Activated naive CD4-positive, alpha-beta T cell treated with anti-CD3 and anti-CD28 coated beads, Interleukin-2, amount 10 ng/mL, durations not matched to agents 7 days and 5 days (primary cell): ENCODE results near the gene SPINT1.

Source experiments
- CTCF ChIA-PET: fragments of 350-600 bp; sonication (Branson Sonifier 250); formaldehyde crosslinking; loops from one replicate; lab custom pipeline; 2021; ENCODE audit warnings: antibody characterized with exemption; lab: Charles Lee
- DNase-seq: peaks from one replicate; pipeline ENCODE4 v3.0.0-alpha.2; 2020
- H3K27ac Mint-ChIP-seq: one replicate; pipeline ENCODE4 v1.8.0; 2021; ENCODE audit warnings: mild to moderate bottlenecking, moderate library complexity, mixed read lengths
- H3K27me3 Mint-ChIP-seq: one replicate; pipeline ENCODE4 v1.8.0; 2021; ENCODE audit warnings: mild to moderate bottlenecking, mixed read lengths
- H3K36me3 Mint-ChIP-seq: one replicate; pipeline ENCODE4 v1.8.0; 2021; ENCODE audit warnings: mixed read lengths
- H3K4me1 Mint-ChIP-seq: one replicate; pipeline ENCODE4 v1.8.0; 2021; ENCODE audit warnings: mixed read lengths
- H3K4me3 Mint-ChIP-seq: one replicate; pipeline ENCODE4 v1.8.0; 2021; ENCODE audit warnings: mild to moderate bottlenecking, moderate library complexity, mixed read lengths
- H3K9me3 Mint-ChIP-seq: one replicate; pipeline ENCODE4 v1.8.0; 2021; ENCODE audit warnings: mixed read lengths

Gene SPINT1

GRCh38 chr15:40815042-40815698 is 28.7 kb upstream of the SPINT1 start:
- Mint-ChIP-seq H3K36me3 (peaks cover 13% of the 10 kb centered on the region), H3K9me3 (no peaks in the 10 kb centered on the region), H3K27ac (no peak overlapping the region), H3K4me1 (no peaks in the 10 kb centered on the region), H3K4me3 (no peak overlapping the region), H3K27me3 (no peaks in the 10 kb centered on the region)
- no peak for DNase-seq
- CTCF ChIA-PET = interaction anchor here (1.4 kb wide), 1 partner anchor 207 kb away, joined by 3 read pairs; no protein-coding TSS in a partner anchor

DNA sequence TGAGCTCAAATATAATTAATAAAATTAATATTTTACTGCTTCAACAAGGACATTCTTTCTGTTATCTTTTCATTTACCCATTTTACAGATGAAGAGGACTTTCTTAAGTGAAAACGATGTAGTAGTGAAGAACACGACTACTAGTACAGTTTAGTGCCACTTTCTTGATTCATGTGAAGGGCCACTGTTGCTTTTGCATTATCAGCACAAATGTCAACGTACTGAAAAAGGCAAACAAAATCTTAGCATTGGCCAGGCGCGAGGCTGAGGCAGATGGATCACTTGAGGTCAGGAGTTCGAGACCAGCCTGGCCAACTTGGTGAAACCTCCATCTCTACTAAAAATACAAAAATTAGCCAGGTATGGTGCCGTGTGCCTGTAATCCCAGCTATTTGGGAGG is 24.8 kb upstream of the SPINT1 start:
- Mint-ChIP-seq H3K27ac (no peak overlapping the region), H3K9me3 (no peaks in the 10 kb centered on the region), H3K4me1 (no peaks in the 10 kb centered on the region), H3K36me3 (peaks cover 6% of the 10 kb centered on the region), H3K4me3 (no peak overlapping the region), H3K27me3 (no peaks in the 10 kb centered on the region)
- DNase-seq = no peak
- CTCF ChIA-PET = no interaction called here

DNA sequence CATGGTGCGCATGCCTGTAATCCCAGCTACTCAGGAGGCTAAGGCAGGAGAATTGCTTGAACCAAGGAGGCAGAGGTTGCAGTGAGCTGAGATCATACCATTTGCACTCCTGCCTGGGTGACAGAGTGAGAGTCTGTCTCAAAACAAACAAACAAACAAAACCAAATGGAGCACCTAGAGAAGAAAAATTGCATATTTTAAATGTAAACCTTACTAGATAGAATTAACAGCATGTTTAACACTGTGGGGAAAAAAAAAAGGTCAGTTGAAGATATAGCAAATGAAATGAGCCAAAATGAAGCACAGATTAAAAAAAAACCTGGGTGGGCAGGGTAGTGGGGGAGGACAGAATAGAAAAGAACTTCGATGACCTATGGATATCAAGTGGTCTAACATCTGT is 22.7 kb upstream of the SPINT1 start:
- no peak overlapping the region for H3K4me3 Mint-ChIP-seq
- no peaks in the 10 kb centered on the region for H3K4me1 Mint-ChIP-seq
- no peaks in the 10 kb centered on the region for H3K36me3 Mint-ChIP-seq
- CTCF ChIA-PET = no interaction called here
- DNase-seq = no peak
- H3K27ac Mint-ChIP-seq = no peak overlapping the region
- peaks cover 16% of the 10 kb centered on the region for H3K27me3 Mint-ChIP-seq
- H3K9me3 Mint-ChIP-seq = no peaks in the 10 kb centered on the region

DNA sequence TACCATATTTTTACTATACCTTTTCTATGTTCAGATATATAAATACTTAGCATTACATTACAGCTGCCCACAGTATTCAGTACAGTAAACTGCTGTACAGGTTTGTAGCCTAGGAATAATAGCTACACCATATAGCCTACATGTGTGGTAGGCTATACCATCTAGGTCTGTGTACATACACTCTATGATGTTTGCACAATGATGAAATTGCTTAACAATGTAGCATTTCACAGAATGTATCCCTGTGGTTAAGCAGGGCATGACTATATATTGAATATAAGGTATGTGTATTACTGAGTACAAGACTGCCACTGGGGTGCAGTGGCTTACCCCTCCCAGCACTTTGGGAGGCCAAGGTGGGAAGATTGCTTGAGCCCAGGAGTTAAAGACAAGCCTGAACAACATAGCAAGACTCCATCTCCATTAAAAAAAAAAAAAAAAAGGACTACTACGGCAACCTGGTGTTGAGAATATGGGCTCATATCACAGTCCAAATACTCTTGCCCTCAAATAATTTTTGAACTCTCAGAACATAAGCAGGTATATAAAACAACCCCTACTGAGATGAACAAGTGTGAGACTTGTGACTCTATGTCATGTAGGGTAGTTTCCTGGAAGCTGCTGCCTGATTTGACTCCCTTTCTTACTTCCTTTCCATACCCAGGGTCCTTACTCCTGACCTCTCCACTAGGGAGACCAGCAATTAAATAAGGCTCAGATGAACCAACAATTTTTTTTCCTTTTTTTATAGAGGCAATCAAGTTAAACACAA is 20.1 kb upstream of the SPINT1 start:
- CTCF ChIA-PET = no interaction called here
- no peaks in the 10 kb centered on the region for H3K9me3 Mint-ChIP-seq
- no peaks in the 10 kb centered on the region for H3K36me3 Mint-ChIP-seq
- H3K27me3 Mint-ChIP-seq = peaks cover 30% of the 10 kb centered on the region
- H3K4me3 Mint-ChIP-seq = no peak overlapping the region
- no peaks in the 10 kb centered on the region for H3K4me1 Mint-ChIP-seq
- no peak overlapping the region for H3K27ac Mint-ChIP-seq
- DNase-seq = no peak

- no peak for DNase-seq
- no peak overlapping the region for H3K27ac Mint-ChIP-seq
- no peak overlapping the region for H3K4me3 Mint-ChIP-seq
- no peaks in the 10 kb centered on the region for H3K4me1 Mint-ChIP-seq
- H3K36me3 Mint-ChIP-seq = no peaks in the 10 kb centered on the region
- no peaks in the 10 kb centered on the region for H3K9me3 Mint-ChIP-seq
- peaks cover 30% of the 10 kb centered on the region for H3K27me3 Mint-ChIP-seq
- CTCF ChIA-PET = no interaction called here
These were observed 18.0 kb upstream of the SPINT1 start for GRCh38 chr15:40825661-40826422.

GRCh38 chr15:40826423-40827075 is 17.3 kb upstream of the SPINT1 start:
- H3K4me3 Mint-ChIP-seq = no peak overlapping the region

DNA sequence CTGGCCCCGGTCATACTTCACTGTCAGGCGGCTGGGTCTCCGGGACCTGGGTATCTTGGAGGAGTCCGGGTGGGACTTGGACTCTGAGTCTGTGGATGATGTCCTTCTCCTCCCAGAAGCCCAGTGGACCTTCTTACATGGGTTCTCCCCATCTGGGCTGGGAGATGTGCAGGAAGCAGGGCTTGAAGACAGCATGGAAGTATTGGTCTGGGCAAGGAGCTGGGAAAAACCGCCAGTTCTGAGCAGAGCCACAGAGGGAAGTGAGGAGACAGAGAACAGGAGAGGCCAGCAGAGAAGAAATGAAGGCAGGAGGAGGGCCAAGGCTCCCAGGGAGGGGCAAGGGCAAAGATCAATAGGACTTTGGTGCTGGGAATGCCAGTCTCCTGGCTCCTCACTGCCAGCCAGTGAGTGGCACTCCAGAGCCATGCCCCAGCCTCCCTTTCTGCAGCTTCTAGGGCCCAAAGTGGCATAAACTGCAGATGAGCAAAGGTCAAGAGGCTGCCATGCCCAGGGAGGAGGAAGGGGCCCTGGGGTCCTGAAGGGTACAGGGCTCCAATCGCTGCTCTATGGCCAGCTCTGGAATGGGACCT is 15.3 kb upstream of the SPINT1 start, which contains the start of gene PPP1R14D:
PPP1R14D (minus strand) TSS at position 262 of the 590 bp plus-strand sequence; CDS start at position 195, 67 bp downstream.
- no peaks in the 10 kb centered on the region for H3K4me1 Mint-ChIP-seq
- H3K36me3 Mint-ChIP-seq = no peaks in the 10 kb centered on the region
- H3K27me3 Mint-ChIP-seq = peaks cover 30% of the 10 kb centered on the region
- no peak for DNase-seq
- CTCF ChIA-PET = no interaction called here
- no peak within 1 kb of the TSS for H3K27ac Mint-ChIP-seq
- H3K9me3 Mint-ChIP-seq = no peaks in the 10 kb centered on the region
- H3K4me3 Mint-ChIP-seq = no peak within 1 kb of the TSS

More at GRCh38 chr15:40826423-40827075, 17.3 kb upstream of the SPINT1 start:
- H3K4me1 Mint-ChIP-seq = no peaks in the 10 kb centered on the region
- no peaks in the 10 kb centered on the region for H3K9me3 Mint-ChIP-seq
- CTCF ChIA-PET = interaction anchor here (1.5 kb wide), 1 partner anchor 32 kb away, joined by 5 read pairs; no protein-coding TSS in a partner anchor
- DNase-seq = no peak
- no peaks in the 10 kb centered on the region for H3K36me3 Mint-ChIP-seq
- H3K27ac Mint-ChIP-seq = no peak overlapping the region
- peaks cover 30% of the 10 kb centered on the region for H3K27me3 Mint-ChIP-seq

GRCh38 chr15:40829115-40829514 is 14.7 kb upstream of the SPINT1 start:
- no peak for DNase-seq
- H3K27me3 Mint-ChIP-seq = peaks cover 30% of the 10 kb centered on the region
- CTCF ChIA-PET = no interaction called here
- H3K4me3 Mint-ChIP-seq = no peak overlapping the region
- no peak overlapping the region for H3K27ac Mint-ChIP-seq
- no peaks in the 10 kb centered on the region for H3K36me3 Mint-ChIP-seq
- H3K9me3 Mint-ChIP-seq = no peaks in the 10 kb centered on the region
- no peaks in the 10 kb centered on the region for H3K4me1 Mint-ChIP-seq

DNA sequence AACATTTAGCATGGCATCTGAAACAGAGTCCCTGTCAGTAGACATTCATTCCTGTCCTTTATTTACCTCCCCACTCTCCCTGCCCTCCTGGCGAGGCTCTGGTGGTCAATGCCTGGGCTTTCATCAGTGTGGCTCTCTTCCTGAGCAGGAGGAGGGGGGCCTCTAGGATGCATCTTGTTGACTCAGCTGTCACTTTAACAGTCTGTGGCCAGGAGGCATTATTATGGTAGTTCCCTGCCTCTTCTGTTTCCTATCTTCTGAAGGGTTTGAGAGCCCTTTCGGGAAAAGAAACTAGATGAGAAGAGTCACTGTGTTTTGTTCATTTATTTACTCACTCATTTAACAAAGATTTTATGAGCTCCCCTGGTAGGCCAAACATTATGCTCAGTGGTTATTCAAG is 13.0 kb upstream of the SPINT1 start:
- Mint-ChIP-seq H3K9me3 (no peaks in the 10 kb centered on the region), H3K4me3 (no peak overlapping the region), H3K4me1 (no peaks in the 10 kb centered on the region), H3K27me3 (peaks cover 16% of the 10 kb centered on the region), H3K27ac (no peak overlapping the region), H3K36me3 (no peaks in the 10 kb centered on the region)
- DNase-seq = no peak
- CTCF ChIA-PET = no interaction called here

DNA sequence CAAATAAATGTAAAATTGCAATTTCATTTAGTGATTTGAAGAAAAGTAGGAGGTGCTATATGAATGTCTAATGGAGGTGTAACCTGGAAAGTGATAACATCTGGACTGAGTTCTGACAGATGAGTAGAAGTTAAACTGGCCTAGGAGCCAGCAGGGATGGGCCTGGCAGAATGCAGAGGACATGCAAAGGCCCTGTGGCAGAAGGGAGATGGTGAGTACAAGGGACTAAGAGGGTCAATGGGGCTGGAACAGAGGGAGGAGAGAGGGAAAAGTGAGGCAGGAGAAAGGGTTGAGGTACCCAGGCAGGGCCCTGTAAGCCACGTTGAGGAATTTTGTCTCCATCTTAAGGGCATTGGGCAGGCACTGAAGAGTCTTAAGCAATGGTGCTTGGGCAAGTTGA is 12.0 kb upstream of the SPINT1 start:
- no peak for DNase-seq
- Mint-ChIP-seq H3K4me3 (no peak overlapping the region), H3K27ac (no peak overlapping the region), H3K4me1 (no peaks in the 10 kb centered on the region), H3K9me3 (no peaks in the 10 kb centered on the region), H3K36me3 (no peaks in the 10 kb centered on the region), H3K27me3 (peaks cover 11% of the 10 kb centered on the region)
- CTCF ChIA-PET = no interaction called here

GRCh38 chr15:40832903-40833302 is 10.9 kb upstream of the SPINT1 start:
- no peak overlapping the region for H3K27ac Mint-ChIP-seq
- no peaks in the 10 kb centered on the region for H3K36me3 Mint-ChIP-seq
- H3K4me3 Mint-ChIP-seq = no peak overlapping the region
- no peak for DNase-seq
- no peaks in the 10 kb centered on the region for H3K9me3 Mint-ChIP-seq
- H3K27me3 Mint-ChIP-seq = peaks cover 8% of the 10 kb centered on the region
- CTCF ChIA-PET = no interaction called here
- no peaks in the 10 kb centered on the region for H3K4me1 Mint-ChIP-seq

- Mint-ChIP-seq H3K4me3 (no peak overlapping the region), H3K36me3 (no peaks in the 10 kb centered on the region), H3K9me3 (no peaks in the 10 kb centered on the region), H3K4me1 (no peaks in the 10 kb centered on the region), H3K27ac (no peak overlapping the region), H3K27me3 (peaks cover 11% of the 10 kb centered on the region)
- CTCF ChIA-PET = interaction anchor here (1.0 kb wide), 1 partner anchor 22 kb away, joined by 3 read pairs; no protein-coding TSS in a partner anchor
- DNase-seq = no peak
These were observed 7.8 kb upstream of the SPINT1 start for GRCh38 chr15:40836020-40836419.

- no peak overlapping the region for H3K4me3 Mint-ChIP-seq
- no peak for DNase-seq
- peaks cover 33% of the 10 kb centered on the region for H3K27me3 Mint-ChIP-seq
- H3K27ac Mint-ChIP-seq = no peak overlapping the region
- H3K9me3 Mint-ChIP-seq = no peaks in the 10 kb centered on the region
- CTCF ChIA-PET = interaction anchor here (11.3 kb wide), 1 partner anchor 20 kb away, joined by 70 read pairs; no protein-coding TSS in a partner anchor
- no peaks in the 10 kb centered on the region for H3K36me3 Mint-ChIP-seq
- H3K4me1 Mint-ChIP-seq = peaks cover 4% of the 10 kb centered on the region
These were observed 5.1 kb upstream of the SPINT1 start for GRCh38 chr15:40838756-40839155.
